HEK293 (cell line): ENCODE results near the gene NCOA3.

Source experiments
- CTCF ChIA-PET: fragments of 350-600 bp; formaldehyde crosslinking; extraction: SDS; loops from one replicate; lab custom pipeline; 2021; ENCODE audit warnings: antibody characterized with exemption; lab: Yijun Ruan, JAX
- POLR2A ChIA-PET: fragments of 300-600 bp; formaldehyde crosslinking; extraction: SDS; loops from one replicate; lab custom pipeline; 2020; ENCODE audit warnings: antibody characterized with exemption, inconsistent platforms; lab: Yijun Ruan, JAX
- H3K27ac ChIP-seq: fragments of 200-500 bp; sonication (Bioruptor generic); 2 replicates; pipeline ENCODE4 v1.5.1; 2014; ENCODE audit warnings: low read depth, low read length, control low read depth, inconsistent platforms; ENCODE audit errors: extremely low read depth
- H3K36me3 ChIP-seq, 2 experiments: fragments of 200-500 bp in 1 of 2; sonication (Bioruptor generic) in 1 of 2; 1 replicate in 1 of 2; 2 replicates in 1 of 2; pipeline ENCODE4 v1.5.1; 2014 to 2017; ENCODE audit warnings: inconsistent platforms in 2 of 2, low read length in 2 of 2; ENCODE audit not compliant: control insufficient read depth in 2 of 2, insufficient read depth in 1 of 2
- H3K4me1 ChIP-seq: fragments of 200-500 bp; sonication (Bioruptor generic); 2 replicates; pipeline ENCODE4 v1.5.1; 2014; ENCODE audit warnings: mild to moderate bottlenecking, low read length, inconsistent platforms; ENCODE audit not compliant: control insufficient read depth, insufficient read depth
- H3K4me3 ChIP-seq: 2 replicates; pipeline ENCODE4 v1.5.1; 2011; ENCODE audit warnings: low read depth, mild to moderate bottlenecking, control low read depth, low read length, moderate library complexity
- H3K9me3 ChIP-seq: fragments of 200-500 bp; sonication (Bioruptor generic); 2 replicates; pipeline ENCODE4 v1.5.1; 2014; ENCODE audit warnings: low read depth, low read length, inconsistent platforms; ENCODE audit not compliant: control insufficient read depth, insufficient read depth
- EGR2 ChIP-seq: fragments of 450-650 bp; formaldehyde crosslinking; IDR thresholded peaks from 2 replicates; pipeline ENCODE4 v1.5.1; 2016; ENCODE audit warnings: low read depth, missing biosample characterization, missing genetic modification characterization
- KLF7 ChIP-seq: fragments of 450-650 bp; formaldehyde crosslinking; IDR thresholded peaks from 2 replicates; pipeline ENCODE4 v1.5.1; 2016; ENCODE audit warnings: missing biosample characterization, missing genetic modification characterization, borderline replicate concordance
- PRDM1 ChIP-seq: fragments of 450-650 bp; formaldehyde crosslinking; IDR thresholded peaks from 2 replicates; pipeline ENCODE4; 2016; ENCODE audit warnings: missing biosample characterization, missing genetic modification characterization
- SCRT2 ChIP-seq: fragments of 450-650 bp; formaldehyde crosslinking; IDR thresholded peaks from 2 replicates; pipeline ENCODE4 v1.5.1; 2016; ENCODE audit warnings: missing biosample characterization, missing genetic modification characterization
- ZBTB17 ChIP-seq: fragments of 450-650 bp; formaldehyde crosslinking; IDR thresholded peaks from 2 replicates; pipeline ENCODE4 v1.5.1; 2016; ENCODE audit warnings: missing biosample characterization, missing genetic modification characterization
- ZNF132 ChIP-seq: fragments of 450-650 bp; formaldehyde crosslinking; IDR thresholded peaks from 2 replicates; pipeline ENCODE4 v1.5.1; 2017; ENCODE audit warnings: missing biosample characterization, missing genetic modification characterization, borderline replicate concordance
- ZNF169 ChIP-seq: fragments of 450-650 bp; formaldehyde crosslinking; IDR thresholded peaks from 2 replicates; pipeline ENCODE4 v1.5.1; 2016; ENCODE audit warnings: missing biosample characterization, missing genetic modification characterization
- ZNF174 ChIP-seq: fragments of 450-650 bp; formaldehyde crosslinking; IDR thresholded peaks from 2 replicates; pipeline ENCODE4 v1.5.0; 2017; ENCODE audit warnings: missing biosample characterization, mild to moderate bottlenecking, missing genetic modification characterization
- ZNF202 ChIP-seq: fragments of 450-650 bp; formaldehyde crosslinking; IDR thresholded peaks from 2 replicates; pipeline ENCODE4 v1.5.1; 2016; ENCODE audit warnings: missing biosample characterization, missing genetic modification characterization, borderline replicate concordance
- ZNF239 ChIP-seq: fragments of 450-650 bp; formaldehyde crosslinking; IDR thresholded peaks from 2 replicates; pipeline ENCODE4 v1.5.1; 2016; ENCODE audit warnings: missing biosample characterization, missing genetic modification characterization
- ZNF24 ChIP-seq: fragments of 450-650 bp; formaldehyde crosslinking; IDR thresholded peaks from 2 replicates; pipeline ENCODE4 v1.5.1; 2016; ENCODE audit warnings: missing biosample characterization, missing genetic modification characterization
- ZNF311 ChIP-seq: fragments of 450-650 bp; formaldehyde crosslinking; IDR thresholded peaks from 2 replicates; pipeline ENCODE4 v1.5.1; 2017; ENCODE audit warnings: missing biosample characterization, missing genetic modification characterization, borderline replicate concordance
- ZNF341 ChIP-seq: fragments of 450-650 bp; formaldehyde crosslinking; IDR thresholded peaks from 2 replicates; pipeline ENCODE4; 2016; ENCODE audit warnings: low read depth, missing biosample characterization, missing genetic modification characterization
- ZNF792 ChIP-seq: fragments of 450-650 bp; formaldehyde crosslinking; IDR thresholded peaks from 2 replicates; pipeline ENCODE4 v1.5.1; 2016; ENCODE audit warnings: missing biosample characterization, missing genetic modification characterization
- TF ChIP-seq, protein P1 (sequence below): fragments of 450-650 bp; formaldehyde crosslinking; IDR thresholded peaks from 2 replicates; pipeline ENCODE4 v1.5.1; 2017; ENCODE audit warnings: missing biosample characterization, missing genetic modification characterization
- TF ChIP-seq, protein P2 (sequence below): fragments of 450-650 bp; formaldehyde crosslinking; IDR thresholded peaks from 2 replicates; pipeline ENCODE4 v1.5.1; 2017; ENCODE audit warnings: missing biosample characterization, missing genetic modification characterization

The NCOA3 gene

DNA sequence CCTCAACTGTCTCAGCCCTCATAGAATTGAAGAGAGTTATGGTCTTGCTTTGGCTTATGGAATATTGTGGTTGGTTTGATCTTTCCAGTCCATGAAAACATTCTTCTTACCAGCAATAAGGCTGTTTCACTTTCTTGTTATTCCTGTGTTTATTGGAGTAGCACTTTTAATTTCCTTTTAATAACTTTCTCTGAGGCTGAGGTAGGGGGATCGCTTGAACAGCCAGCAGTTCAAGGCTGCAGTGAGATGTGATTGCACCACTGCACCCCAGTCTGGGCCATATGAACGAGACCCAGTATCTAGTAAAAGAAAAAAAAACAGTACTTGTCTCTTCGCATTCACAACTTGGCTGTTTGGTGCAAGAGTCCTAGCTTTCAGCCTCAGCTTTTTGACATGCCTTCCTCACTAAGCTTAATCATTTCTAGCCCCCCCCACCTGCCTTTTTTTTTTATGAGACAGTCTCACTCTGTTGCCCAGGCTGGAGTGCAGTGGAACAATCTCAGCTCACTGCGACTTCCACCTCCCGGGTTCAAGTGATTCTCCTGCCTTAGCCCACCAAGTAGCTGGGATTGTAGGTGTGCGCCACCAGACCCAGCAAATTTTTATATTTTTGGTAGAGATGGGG lies 70.5 kb downstream of the NCOA3 start:
- ChIA-PET CTCF (interaction anchor here (0.8 kb wide), 1 partner anchor 44 kb away, joined by 3 read pairs; no protein-coding TSS in a partner anchor), POLR2A (no interaction called here)
- peak; percentile 51 for TF ChIP-seq ZNF341 (tag by site-specific recombination)
- no peak for TF ChIP-seq ZNF311
- no peak for TF ChIP-seq ZNF174
- no peak for TF ChIP-seq ZNF239 (tag by site-specific recombination)
- peak; percentile 51; the same call in 1 of the 2 replicates for TF ChIP-seq PRDM1 (tag by site-specific recombination)
- Histone ChIP-seq H3K9me3 (no peaks in the 10 kb centered on the region), H3K4me1 (peaks cover 20% of the 10 kb centered on the region), H3K36me3 (no peaks in the 10 kb centered on the region), H3K27ac (no peak overlapping the region), H3K4me3 (no peak overlapping the region)

DNA sequence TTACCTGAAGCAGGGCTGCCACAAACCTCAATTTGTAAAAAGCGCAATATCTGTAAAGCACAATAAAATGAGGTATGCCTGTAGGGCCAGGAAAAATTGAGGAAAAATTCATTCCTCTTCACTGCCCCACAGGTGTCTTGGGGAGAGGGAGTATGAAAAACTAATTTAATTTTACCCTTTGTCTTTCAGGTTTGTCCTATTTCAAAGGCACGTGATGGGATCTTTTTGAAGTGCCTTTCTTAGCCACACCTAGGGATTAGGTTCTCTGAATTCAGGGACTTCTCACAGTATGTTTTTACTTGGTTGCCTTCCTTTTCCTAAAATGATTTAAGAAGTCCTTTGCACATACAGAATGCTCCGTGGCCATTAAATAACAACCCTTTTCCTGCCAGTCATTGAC lies 71.9 kb downstream of the NCOA3 start:
- no peaks in the 10 kb centered on the region for H3K36me3 ChIP-seq
- TF ChIP-seq EGR2 (tag by site-specific recombination) (no peak), SCRT2 (tag by site-specific recombination) (peak; percentile 32; the same call in 1 of the 2 replicates), ZNF132 (tag by site-specific recombination) (no peak), ZNF202 (tag by site-specific recombination) (no peak), ZNF792 (tag by site-specific recombination) (no peak), ZNF169 (tag by site-specific recombination) (no peak), ZNF24 (no peak)
- TF ChIP-seq, protein P1, sequence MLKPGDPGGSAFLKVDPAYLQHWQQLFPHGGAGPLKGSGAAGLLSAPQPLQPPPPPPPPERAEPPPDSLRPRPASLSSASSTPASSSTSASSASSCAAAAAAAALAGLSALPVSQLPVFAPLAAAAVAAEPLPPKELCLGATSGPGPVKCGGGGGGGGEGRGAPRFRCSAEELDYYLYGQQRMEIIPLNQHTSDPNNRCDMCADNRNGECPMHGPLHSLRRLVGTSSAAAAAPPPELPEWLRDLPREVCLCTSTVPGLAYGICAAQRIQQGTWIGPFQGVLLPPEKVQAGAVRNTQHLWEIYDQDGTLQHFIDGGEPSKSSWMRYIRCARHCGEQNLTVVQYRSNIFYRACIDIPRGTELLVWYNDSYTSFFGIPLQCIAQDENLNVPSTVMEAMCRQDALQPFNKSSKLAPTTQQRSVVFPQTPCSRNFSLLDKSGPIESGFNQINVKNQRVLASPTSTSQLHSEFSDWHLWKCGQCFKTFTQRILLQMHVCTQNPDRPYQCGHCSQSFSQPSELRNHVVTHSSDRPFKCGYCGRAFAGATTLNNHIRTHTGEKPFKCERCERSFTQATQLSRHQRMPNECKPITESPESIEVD: peak; percentile 49; the same call in 1 of the 2 replicates
- peaks cover 20% of the 10 kb centered on the region for H3K4me1 ChIP-seq
- H3K27ac ChIP-seq: no peak overlapping the region
- no peaks in the 10 kb centered on the region for H3K9me3 ChIP-seq
- POLR2A ChIA-PET: no interaction called here
- H3K4me3 ChIP-seq: no peak overlapping the region
- CTCF ChIA-PET: no interaction called here

DNA sequence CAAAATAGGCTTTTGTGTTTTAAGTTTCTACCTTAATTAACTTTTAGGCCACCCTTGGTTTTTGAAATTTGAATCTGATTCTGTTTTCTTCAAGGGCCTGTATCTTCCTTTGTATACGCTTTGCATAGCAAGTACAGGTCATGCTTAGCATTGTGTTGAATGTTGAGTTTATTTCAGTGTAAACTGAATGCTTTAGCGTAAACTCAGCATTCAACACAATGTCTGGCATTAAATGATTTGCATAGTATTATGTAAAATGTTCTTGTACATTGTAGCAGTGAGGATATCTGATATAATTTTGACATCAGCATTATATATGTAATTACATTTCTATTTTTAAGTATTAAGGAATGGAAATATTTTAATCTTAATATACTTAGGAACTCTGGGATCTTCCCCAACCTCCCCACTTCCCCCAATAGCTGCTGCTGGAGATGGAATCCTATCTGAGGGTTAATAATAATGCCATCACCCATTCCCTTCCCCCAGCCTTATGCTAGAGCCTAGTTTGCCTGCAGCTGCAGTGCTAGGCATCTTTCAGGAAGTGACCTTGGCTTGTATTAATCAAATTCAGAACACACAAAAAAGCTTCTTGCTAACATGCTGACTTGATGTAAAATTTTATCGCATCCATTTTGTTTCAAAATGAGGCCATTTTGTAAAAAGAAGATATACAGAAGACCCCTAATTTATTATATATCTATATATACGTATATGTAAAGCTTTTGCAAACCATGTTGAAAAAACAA lies 73.1 kb downstream of the NCOA3 start:
- TF ChIP-seq, protein P2, sequence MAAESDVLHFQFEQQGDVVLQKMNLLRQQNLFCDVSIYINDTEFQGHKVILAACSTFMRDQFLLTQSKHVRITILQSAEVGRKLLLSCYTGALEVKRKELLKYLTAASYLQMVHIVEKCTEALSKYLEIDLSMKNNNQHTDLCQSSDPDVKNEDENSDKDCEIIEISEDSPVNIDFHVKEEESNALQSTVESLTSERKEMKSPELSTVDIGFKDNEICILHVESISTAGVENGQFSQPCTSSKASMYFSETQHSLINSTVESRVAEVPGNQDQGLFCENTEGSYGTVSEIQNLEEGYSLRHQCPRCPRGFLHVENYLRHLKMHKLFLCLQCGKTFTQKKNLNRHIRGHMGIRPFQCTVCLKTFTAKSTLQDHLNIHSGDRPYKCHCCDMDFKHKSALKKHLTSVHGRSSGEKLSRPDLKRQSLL: 0 out of 2 replicates have a peak, but pooled peaks have one; percentile 19
- no peak for TF ChIP-seq KLF7 (tag by site-specific recombination)
- peak; percentile 91 for TF ChIP-seq ZBTB17 (tag by site-specific recombination)
- ChIA-PET CTCF (interaction anchor here (0.6 to 1.5 kb wide), 4 partner anchors 9 to 224 kb away, joined by 3 to 4 read pairs (median 4); no protein-coding TSS in a partner anchor), POLR2A (interaction anchor here (1.5 kb wide), 1 partner anchor 73 kb away, joined by 3 read pairs; the partner anchor contains the start of gene NCOA3)
- Histone ChIP-seq H3K27ac (no peak overlapping the region), H3K4me1 (peaks cover 20% of the 10 kb centered on the region), H3K4me3 (no peak overlapping the region), H3K36me3 (no peaks in the 10 kb centered on the region), H3K9me3 (no peaks in the 10 kb centered on the region)
